Esophagus squamous epithelium (tissue), 4 donors: ENCODE data around the gene ANKRD40.

Experiments
- POLR2A ChIP-seq, 4 donors: fragments of 450-650 bp; IDR thresholded peaks; one replicate each; pipeline ENCODE4 v1.6.1; 2017; ENCODE audit warnings: antibody characterized with exemption in 4 of 4, mild to moderate bottlenecking in 4 of 4, moderate library complexity in 3 of 4
- TF ChIP-seq, protein P1 (sequence below), 6 experiments: fragments of 450-650 bp in 4 of 6; fragments of 200-600 bp in 2 of 6; sonication (generic) in 2 of 6; IDR thresholded peaks; one replicate each; pipeline ENCODE4 v1.5.1; 2016 to 2019; ENCODE audit warnings: antibody characterized with exemption in 6 of 6, mild to moderate bottlenecking in 4 of 6, moderate library complexity in 4 of 6

DNA sequence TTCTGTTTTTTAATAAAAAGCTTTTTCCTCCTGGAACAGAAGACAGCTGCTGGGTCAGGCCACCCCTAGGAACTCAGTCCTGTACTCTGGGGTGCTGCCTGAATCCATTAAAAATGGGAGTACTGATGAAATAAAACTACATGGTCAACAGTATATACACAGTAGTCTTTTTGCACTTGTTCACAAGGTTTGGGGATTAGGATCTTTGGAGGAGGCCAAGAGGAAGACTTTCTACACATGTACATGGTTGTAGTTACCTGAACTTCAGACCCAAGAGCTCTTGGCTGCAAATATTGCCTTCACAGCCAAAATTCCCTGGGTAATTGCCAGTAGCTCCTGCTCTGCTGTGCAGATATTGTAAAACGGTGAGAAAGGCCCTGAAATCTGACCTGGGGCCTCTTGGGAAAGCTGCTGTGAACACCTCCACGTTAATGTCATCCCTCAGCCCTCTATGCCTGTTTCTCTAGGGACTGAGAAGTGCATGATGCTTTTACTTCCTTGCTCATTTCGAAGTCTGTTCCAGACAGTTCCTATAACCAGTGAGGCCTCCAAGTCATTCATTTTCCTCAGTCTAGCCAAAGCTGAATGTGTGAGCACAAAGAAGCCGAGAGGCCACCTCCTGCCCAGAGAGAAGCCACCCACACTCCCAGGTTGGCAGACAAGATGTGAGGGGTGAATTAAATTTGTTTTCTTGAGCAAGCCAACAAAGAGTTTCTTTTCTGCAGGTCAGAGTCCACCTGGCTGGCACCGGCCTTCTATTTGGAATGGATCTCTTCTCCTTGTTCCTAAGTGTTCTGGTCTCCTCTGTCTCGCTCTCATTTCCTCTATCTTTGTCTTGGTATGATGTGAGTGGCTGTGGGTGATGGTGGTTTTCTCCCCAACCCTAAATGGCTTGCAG lies 15.9 kb downstream of the ANKRD40 start:
- TF ChIP-seq, protein P1, sequence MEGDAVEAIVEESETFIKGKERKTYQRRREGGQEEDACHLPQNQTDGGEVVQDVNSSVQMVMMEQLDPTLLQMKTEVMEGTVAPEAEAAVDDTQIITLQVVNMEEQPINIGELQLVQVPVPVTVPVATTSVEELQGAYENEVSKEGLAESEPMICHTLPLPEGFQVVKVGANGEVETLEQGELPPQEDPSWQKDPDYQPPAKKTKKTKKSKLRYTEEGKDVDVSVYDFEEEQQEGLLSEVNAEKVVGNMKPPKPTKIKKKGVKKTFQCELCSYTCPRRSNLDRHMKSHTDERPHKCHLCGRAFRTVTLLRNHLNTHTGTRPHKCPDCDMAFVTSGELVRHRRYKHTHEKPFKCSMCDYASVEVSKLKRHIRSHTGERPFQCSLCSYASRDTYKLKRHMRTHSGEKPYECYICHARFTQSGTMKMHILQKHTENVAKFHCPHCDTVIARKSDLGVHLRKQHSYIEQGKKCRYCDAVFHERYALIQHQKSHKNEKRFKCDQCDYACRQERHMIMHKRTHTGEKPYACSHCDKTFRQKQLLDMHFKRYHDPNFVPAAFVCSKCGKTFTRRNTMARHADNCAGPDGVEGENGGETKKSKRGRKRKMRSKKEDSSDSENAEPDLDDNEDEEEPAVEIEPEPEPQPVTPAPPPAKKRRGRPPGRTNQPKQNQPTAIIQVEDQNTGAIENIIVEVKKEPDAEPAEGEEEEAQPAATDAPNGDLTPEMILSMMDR (IDR thresholded peaks at IDR 0.05) = no peak
- TF ChIP-seq POLR2A (IDR thresholded peaks at IDR 0.05) = no peak
